NB4 (cell line): ENCODE data around the gene MYH9.
"Not testable (repeated sequence)": the region's sequence is repeated elsewhere in the genome, so short reads cannot be mapped to it uniquely, and the experiment has no call there.

Experiments
- DNase-seq: peaks from one replicate; pipeline ENCODE4 v3.0.0; 2010; ENCODE audit warnings: low read depth
- H3K4me3 ChIP-seq: one replicate; pipeline ENCODE4 v1.5.1; 2011; ENCODE audit warnings: mild to moderate bottlenecking, low read depth, low read length, moderate library complexity
- MYC ChIP-seq: IDR thresholded peaks from 2 replicates; pipeline ENCODE4 v1.6.1; 2011; ENCODE audit warnings: low read depth, low read length
- POLR2A ChIP-seq: IDR thresholded peaks from 2 replicates; pipeline ENCODE4 v1.6.1; 2011; ENCODE audit warnings: mild to moderate bottlenecking; ENCODE audit not compliant: insufficient read length; ENCODE audit errors: extremely low read depth
- TF ChIP-seq, protein P1 (sequence below): IDR thresholded peaks from one replicate; pipeline ENCODE4 v1.5.1; 2012; ENCODE audit warnings: low read depth, low read length
- TF ChIP-seq, protein P2 (sequence below): IDR thresholded peaks from 2 replicates; pipeline ENCODE4 v1.6.1; 2011; ENCODE audit warnings: low read depth, low read length

MYH9 gene

DNA sequence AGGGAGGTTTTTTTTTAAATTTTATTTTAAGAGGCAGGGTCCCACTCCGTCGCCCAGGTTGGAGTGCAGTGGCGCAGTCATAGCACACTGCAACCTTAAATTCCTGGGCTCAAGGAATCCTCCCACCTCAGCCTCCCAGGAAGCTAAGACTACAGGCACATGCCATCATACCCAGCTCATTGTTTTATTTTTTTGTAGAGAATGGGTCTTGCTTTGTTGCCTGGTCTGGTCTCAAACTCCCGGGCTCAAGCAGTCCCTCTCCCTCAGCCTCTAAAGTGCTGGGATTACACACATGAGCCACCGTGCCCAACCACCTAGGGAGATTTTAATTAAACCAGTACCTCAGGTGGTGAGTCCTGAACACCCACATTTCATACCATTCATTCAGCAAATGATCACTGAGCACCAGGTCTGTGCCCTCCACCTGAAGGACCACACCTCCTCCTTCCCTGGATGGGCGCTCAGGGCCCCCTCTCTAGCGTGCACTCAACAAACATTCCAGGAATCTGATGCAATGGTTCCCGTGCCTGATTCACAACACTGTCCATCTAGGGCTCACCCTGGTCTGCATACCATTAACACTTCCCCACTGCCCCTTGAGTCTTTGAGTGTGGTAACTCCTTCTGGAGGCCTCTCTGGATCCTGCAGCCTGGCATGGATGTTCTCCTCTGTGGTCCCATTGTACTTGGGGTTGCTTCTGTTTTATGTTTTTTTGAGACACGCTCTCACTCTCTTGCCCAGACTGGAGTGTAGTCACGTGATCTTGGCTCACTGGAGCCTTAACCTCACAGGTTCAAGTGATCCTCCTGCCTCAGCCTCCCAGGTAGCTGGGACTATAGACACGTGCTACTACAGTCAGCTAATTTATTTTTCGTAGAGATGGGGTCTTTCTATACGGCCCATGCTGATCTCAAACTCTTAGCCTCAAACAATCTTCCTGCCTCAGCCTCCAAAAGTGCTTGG lies 9.6 kb upstream of the MYH9 start:
- H3K4me3 ChIP-seq = no peak overlapping the region
- TF ChIP-seq POLR2A (no peak), MYC (no peak)
- TF ChIP-seq, protein P1, sequence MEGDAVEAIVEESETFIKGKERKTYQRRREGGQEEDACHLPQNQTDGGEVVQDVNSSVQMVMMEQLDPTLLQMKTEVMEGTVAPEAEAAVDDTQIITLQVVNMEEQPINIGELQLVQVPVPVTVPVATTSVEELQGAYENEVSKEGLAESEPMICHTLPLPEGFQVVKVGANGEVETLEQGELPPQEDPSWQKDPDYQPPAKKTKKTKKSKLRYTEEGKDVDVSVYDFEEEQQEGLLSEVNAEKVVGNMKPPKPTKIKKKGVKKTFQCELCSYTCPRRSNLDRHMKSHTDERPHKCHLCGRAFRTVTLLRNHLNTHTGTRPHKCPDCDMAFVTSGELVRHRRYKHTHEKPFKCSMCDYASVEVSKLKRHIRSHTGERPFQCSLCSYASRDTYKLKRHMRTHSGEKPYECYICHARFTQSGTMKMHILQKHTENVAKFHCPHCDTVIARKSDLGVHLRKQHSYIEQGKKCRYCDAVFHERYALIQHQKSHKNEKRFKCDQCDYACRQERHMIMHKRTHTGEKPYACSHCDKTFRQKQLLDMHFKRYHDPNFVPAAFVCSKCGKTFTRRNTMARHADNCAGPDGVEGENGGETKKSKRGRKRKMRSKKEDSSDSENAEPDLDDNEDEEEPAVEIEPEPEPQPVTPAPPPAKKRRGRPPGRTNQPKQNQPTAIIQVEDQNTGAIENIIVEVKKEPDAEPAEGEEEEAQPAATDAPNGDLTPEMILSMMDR = no peak
- TF ChIP-seq, protein P2, sequence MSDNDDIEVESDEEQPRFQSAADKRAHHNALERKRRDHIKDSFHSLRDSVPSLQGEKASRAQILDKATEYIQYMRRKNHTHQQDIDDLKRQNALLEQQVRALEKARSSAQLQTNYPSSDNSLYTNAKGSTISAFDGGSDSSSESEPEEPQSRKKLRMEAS = no peak
- DNase-seq = no peak

DNA sequence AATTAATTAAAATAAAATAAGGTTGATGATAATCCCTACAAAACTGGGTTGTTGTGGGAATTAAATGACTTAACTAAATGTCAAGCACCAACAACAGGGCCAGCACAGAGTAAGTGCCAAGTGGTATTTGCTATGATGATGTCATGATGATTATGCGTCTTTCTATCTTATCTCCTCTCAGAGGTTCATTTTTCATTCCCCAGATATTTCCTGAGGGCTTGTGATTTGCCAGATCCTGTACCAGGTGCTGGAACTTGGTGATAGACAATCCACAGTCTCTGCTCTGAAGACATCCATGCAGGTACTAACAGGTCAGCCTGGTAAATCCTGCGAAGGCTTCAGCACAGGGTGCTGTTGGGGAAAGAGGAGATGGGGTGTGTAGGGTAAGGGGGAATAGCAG lies 8.1 kb upstream of the MYH9 start:
- TF ChIP-seq, protein P2 = no peak
- no peak for TF ChIP-seq POLR2A
- TF ChIP-seq, protein P1 = no peak
- TF ChIP-seq MYC = no peak
- DNase-seq = no peak
- H3K4me3 ChIP-seq = no peak overlapping the region

DNA sequence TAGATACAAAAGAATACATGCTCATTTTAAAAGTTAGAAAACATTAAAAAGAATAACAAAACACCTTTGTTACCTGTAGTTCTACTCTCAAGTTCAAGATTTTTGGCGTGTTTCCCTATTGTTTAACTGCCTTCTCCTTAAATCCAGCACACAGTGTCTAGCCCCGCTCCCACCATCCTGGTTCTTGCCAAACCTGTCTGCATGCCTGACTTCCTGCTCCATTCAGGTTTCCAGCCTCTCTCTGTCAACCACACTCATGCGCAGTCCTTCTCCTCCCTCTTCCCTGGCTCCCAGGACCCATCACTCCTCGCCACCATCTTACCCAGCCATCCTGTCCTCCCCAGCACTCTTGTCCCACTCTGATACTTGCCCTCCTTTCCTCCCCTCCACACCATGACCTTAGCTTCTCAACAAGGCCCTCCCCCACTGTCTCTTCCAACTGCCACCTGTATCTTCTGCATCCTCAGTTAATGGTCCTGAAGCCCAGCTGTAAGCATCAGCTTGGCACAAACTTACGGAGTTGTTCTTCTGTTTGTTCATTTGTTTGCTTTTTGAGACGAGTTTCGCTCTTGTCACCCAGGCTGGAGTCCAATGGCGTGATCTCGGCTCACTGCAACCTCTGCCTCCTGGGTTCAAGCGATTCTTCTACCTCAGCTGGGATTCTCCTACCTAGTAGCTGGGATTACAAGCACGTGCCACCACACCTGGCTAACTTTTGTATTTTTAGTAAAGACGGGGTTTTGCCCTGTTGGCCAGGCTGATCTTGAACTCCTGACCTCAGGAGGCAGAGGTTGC lies 7.5 kb upstream of the MYH9 start:
- TF ChIP-seq, protein P1 = no peak
- TF ChIP-seq, protein P2 = no peak
- TF ChIP-seq POLR2A (no peak), MYC (no peak)
- H3K4me3 ChIP-seq = no peak overlapping the region
- no peak for DNase-seq

DNA sequence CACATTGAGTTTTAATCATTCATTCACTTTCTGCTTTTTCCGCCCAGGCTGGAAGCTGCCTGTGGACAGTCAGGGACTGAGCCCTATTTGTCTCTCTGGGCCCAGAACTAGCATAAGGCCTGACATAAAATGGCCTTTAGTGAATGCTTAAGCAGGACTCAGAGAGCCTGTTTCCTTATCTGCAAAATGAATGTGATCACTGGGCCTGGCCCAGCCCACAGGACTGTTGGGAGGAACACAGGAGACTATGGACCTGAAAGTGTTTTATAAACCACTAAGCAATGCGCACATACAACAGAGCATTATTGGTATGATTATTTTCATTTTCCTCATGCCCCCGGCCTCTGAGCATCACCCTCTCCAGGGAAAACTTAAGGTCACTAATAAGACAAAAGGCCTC lies 3.9 kb upstream of the MYH9 start:
- H3K4me3 ChIP-seq = no peak overlapping the region
- TF ChIP-seq, protein P2 = no peak
- TF ChIP-seq POLR2A = no peak
- TF ChIP-seq, protein P1 = no peak
- no peak for TF ChIP-seq MYC
- no peak for DNase-seq

DNA sequence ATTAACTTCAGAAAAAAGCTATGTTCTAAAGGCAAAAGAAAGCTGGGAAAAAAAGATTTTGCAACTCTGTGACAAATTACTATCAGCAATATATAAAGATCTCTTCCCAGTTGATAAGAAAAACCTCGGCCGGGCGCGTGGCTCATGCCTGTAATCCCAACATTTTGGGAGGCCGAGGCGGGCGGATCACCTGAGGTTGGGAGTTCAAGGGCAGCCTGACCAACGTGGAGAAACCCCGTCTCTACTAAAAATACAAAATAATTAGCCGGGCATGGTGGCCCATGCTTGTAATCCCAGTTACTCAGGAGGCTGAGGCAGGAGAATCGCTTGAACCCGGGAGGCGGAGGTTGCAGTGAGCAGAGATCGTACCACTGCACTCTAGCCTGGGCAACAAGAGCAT lies 1.4 kb upstream of the MYH9 start:
- H3K4me3 ChIP-seq = peak overlapping the region; percentile 63
- DNase-seq = not testable (repeated sequence)

DNA sequence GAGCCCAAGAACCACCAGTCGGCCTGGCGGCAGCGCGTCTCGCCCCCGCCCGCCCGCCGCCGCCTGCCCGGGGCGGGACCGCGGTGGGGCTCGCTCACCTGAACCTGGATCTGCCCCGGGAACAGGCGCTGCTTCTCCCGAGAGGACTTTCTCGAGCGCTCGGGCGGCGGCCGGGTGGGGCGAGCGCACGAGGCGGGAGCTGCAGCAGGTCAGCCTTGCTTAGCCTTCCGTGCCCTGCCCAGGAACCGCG lies 133 bp downstream of the MYH9 start:
- DNase-seq = no peak

More for the DNA sequence above, 133 bp downstream of the MYH9 start:
- H3K4me3 ChIP-seq = peak overlapping the region; percentile 91
- TF ChIP-seq, protein P2 = 0 out of 2 replicates have a peak, but pooled peaks have one; percentile 8
- TF ChIP-seq, protein P1 = no peak
- peak; percentile 33; the same call in 1 of the 2 replicates for TF ChIP-seq MYC
- TF ChIP-seq POLR2A = peak; percentile 77
